HG02840 (cell line): ENCODE measurements around the gene ENAH.
"Not testable (repeated sequence)": the region's sequence is repeated elsewhere in the genome, so short reads cannot be mapped to it uniquely, and the experiment has no call there.

Experiments
- ATAC-seq: cut with Tn5 transposase; IDR thresholded peaks from one replicate; pipeline ENCODE4 v1.9.1; 2021; ENCODE audit warnings: mild to moderate bottlenecking, moderate library complexity, moderate number of reproducible peaks; ENCODE audit not compliant: unreplicated experiment, low FRiP score

Gene ENAH

DNA sequence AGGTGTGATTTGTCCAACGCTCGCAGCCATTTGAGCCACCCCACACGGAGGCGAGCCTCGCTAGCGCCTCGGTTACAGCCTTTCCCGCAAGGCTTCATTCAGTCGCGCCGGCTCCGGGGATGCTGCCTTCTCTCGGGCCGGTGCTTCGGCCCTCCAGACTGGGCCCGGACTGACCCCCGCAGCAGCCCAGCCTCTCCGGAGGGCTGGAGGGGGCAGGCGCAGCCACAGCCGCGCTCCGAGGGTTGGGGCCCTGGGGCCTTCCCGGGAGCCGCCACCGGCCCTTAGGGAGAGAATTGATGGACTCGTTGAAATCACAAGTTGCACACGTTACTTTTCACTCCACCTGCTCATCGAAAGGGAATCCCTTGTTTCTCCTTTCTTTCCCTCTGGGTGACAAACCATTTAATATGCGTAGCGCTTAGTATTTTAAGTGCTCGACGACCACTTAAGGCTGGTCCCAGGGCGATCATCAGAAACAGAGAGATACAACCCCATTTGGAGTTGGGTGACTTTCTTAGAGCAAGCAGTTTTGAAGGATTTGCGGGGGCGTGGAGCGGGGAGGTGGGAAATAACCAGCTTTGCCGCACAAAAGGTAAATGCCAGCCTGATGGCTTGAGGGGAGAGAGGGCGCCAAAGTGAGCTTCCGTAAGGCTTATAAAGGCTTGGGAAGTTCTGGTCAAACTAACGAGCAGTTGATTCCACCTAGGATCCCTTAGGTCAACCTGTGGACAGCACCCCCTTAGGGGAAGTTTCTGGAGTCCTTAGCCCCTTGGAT, 24.6 kb upstream of the ENAH start:
- no peak for ATAC-seq

DNA sequence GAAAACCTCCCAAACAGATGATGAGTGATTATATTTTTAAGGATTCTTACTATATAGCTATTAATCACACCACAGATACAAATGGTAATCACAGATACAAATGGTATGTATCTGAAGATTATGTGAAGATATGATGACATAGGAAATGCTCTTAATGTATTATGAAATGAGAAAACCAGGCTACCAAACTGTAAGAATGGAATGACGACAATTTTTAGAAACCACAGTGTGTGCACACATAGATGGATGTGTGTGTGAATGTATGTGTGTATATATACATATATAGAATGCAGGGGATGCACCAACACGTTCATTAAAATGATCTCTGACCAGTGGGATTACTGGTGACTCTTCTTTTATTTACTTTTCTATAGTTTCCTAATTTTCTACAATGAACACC, 21.5 kb upstream of the ENAH start:
- ATAC-seq = no peak

DNA sequence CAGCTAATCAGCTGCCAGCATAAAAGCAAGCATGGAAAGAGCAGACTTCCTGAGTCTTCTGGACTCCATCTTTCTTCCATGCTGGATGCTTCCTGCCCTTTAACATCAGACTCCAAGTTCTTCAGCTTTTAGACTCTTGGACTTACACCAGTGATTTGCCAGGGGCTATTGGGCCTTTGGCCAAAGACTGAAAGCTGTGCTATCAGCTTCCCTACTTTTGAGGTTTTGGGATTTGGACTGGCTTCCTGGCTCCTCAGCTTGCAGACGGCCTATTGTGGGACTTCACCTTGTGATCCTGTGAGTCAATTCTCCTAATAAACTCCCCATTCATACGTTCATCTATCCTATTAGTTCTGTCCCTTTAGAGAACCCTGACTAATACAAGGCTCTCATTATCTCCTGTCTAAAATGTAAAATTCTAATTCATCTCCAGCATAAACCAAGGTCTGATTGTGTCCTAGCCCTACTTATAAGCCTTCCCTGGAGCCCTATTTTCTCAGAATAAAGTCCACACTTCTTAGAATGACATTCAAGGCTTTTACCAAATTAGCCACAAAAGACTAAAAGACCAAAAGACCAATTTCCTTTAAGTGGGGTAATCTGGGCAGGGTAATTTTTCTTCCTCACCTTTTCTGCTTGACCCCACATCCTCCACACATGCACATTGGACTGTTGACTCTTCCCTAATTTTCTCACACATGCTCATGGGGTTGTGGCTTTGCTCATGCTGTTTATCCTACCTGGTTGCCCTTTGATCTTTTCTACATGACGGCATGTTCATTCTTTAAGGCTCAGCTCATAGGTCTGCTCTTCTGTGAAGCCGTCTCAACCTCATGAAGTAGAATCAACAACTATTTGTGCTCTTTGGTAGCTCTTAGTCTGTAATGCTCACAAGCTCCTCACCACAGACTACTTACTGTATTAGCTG, 18.1 kb upstream of the ENAH start:
- ATAC-seq = no peak

DNA sequence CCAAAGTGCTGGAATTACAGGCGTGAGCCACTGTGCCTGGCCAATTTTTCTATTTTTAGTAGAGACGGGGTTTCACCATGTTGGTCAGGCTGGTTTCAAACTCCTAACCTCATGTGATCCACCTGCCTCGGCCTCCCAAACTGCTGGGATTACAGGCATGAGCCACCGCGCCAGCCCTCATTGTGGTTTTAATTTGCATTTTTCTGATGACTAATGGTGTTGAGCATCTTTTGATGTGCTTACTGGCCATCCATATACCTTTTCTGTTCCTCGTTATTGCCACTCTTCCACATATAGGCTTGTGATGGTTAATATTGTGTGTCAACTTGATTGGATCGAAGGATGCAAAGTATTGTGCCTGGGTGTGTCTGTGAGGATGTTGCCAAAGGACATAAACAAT, 17.4 kb upstream of the ENAH start:
- no peak for ATAC-seq

DNA sequence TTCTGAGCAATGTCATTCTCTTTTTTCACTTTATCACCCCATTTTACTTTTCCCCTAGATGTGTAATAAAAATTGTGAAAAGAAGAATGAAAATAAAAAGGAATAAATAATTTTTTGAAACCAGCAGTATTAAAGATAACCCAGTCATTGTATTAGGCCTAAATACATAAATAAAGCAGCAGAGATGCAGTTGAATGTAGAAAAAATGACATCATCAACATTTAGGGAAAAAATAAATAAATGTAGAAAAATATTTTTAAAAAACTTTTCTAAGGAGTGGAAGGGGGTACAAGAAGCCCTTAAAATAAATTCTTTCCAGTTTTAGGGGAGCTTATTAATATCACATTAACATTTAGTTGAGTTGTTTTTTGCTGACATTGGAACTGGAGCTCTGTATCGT, 15.3 kb upstream of the ENAH start:
- ATAC-seq = no peak

DNA sequence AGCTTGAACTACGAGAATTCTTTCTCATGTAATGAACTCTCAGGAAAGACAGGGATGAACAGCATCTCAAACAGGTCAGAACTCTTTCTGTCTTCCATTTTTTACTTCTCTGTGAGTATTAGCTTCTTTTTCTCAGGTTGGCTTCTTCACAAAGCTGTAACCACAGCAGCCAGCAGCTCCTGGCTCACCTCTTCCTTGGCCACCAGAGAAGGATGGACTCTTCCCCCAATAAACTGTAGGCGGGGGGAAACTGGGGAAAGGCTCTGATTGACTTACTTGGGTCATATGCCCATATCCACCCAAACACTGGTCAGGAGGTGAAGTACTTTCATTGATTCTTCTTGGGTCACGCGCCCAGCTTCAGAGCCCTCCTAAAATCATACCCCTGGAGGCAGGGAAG, 14.4 kb upstream of the ENAH start:
- ATAC-seq = no peak

DNA sequence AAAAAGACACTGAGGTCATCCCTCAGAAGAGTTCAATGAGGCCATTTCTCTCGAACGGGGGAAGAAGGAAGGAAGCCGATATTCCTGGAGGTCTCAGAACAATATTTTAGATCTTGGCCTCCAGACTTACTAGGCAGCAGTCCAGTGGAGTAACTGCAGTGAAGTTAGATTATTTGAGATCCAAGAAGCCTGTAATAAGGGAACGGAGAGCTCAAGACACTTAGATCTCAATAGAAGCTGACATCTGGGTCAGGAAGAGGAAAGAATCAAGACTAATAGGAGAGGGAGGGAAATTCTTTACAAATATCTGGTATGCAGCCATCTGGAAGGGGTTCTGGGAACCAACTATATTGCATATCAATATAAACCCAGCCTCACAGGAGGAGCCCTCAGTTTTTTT, 13.6 kb upstream of the ENAH start:
- ATAC-seq = no peak

DNA sequence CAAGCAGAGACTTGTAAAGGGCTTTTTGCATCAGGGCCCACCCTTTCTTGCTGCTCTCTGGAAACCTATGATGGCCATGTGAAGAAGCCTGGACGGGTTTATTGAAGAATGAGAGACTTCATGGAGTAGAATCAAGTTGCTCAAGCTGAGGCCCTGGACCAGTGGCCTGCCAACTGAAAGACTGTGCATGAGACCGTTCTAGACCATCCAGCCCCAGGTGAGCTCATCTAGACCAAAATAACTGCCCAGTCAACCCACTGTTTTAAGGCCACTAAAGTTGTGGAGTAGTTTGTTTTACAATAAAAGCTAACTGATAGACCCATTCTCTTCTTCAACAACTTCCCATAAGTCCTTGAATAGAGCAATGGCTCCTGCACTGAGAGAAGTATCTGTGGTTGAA, 11.8 kb upstream of the ENAH start:
- no peak for ATAC-seq

DNA sequence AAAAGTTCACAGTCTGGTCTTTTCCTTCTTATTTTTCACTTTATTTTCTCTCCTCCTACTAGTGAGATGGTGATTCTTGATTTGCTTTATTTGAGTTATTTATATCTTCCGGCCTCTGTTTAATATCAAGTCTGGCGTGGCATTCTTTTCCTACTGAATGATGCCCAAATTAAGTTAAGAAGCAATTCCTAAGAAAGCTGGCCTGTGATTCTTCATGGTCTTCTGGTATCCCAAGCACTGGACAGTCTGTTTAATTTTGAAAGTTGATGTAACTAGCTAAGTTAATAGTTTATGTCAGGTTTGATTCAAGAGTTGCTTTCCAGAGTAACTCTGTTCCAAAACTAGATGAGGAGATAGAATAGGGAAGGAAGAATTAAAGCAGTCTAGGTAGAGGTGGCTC, 9.2 kb upstream of the ENAH start:
- no peak for ATAC-seq

DNA sequence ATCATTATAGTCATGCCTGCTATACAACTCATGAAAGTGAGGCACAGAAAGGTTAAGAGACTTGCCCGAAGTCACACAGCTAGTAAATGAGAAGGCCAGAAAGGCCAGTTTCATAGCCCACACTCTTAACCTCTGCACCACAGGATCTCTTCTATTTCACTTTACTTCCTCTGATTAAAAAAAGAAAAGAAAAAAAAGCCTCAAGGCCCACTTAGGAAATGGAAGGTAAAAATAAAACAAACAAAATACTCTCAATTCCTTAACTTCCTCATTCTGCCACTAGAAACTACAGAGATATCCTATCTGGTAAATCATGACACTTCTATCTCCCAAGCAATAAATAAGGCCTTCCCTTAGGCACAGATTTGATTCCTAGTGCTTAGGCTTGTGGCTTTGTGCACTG, 7.6 kb upstream of the ENAH start:
- ATAC-seq = no peak

DNA sequence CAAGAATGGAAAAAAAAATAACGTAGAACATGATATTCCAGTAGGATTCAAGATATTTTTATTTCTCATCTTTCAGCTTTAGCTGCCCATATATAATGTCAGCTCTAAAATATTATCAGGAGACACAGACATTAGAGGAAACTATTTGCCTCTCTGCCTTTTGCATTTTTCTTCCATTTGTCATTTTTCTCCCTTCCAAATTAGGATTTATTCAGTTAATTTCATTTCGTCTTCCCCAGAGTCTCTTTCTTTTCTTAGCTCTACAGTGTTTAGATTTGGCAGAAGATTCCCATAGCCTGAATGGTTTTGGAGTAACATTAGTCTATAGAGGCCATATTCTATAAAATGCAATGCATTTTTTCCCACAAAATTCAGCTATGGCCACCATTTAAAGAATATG, 5.1 kb upstream of the ENAH start:
- ATAC-seq = no peak

DNA sequence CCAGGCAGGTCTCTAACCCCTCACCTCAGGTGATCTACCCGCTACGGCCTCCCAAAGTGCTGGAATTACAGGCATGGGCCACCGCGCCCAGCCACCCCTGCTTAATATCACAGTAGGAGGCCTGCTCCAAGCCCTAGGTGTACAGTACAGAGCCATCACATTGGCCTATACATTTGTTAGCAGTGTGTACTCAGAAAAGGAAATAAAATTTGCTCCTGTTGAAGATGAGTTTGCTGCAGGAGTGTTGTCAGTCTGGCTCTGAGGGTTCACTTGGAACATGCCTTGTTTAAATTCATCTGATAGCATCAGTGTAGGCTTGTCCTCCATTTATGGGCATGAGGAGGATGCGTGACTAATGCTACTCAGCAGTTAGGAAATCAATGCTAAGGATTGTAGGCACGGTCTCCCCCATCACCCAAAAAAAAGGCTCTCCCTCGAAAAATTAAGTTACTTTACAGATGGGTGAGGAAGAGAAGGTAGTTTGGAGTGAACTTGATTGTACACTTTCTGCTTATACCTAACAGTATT, 4.6 kb upstream of the ENAH start:
- ATAC-seq = no peak

DNA sequence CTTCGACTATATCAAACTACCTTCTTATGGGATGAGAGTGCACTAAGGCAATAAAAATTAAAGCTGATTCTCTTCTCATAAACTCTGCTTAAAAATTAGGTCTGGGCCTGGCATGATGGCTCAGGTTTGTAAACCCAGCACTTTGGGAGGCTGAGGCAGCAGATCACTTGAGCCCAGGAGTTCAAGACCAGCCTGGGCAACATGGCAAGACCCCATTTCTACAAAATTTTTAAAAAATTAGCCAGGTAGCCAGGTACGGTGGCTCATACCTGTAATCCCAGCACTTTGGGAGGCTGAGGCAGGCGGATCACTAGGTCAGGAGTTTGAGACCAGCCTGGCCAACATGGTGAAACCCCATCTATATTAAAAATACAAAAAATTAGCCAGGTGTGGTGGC, 3.3 kb upstream of the ENAH start:
- not testable (repeated sequence) for ATAC-seq

DNA sequence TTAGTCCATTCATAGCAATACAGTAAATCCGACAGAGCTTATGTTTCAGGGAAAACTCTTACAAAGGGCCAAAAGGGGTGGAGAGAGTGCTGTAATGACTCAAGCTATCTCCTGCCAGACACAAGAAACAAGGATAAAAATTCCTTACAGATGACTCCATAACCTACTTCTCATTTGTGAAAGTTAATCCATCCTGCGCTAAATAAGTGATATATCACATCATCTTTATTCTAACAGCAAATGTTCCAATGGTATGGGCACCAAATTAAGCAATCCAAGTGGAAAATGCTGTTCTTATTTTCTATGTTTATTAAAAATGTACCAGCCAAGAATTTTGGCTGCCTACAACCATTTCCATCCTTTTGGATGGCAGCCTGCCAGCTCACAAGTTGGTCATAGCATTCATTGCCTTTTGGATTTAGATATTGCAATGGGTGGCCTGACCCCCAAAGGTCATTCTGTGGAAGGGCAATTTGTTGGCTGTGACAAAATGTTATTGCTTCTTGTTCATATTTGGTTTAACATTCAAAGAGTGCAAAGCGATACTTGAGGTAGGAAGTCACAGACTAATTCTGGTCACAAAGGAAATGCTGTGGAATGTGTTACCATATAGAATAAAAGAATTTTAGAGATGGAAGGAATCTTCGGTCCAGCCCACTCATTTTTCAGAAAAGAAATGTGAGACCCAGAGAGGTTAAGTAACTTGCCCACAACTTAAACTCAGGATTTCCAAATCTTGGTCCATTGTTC, 2.8 kb upstream of the ENAH start:
- ATAC-seq = no peak

DNA sequence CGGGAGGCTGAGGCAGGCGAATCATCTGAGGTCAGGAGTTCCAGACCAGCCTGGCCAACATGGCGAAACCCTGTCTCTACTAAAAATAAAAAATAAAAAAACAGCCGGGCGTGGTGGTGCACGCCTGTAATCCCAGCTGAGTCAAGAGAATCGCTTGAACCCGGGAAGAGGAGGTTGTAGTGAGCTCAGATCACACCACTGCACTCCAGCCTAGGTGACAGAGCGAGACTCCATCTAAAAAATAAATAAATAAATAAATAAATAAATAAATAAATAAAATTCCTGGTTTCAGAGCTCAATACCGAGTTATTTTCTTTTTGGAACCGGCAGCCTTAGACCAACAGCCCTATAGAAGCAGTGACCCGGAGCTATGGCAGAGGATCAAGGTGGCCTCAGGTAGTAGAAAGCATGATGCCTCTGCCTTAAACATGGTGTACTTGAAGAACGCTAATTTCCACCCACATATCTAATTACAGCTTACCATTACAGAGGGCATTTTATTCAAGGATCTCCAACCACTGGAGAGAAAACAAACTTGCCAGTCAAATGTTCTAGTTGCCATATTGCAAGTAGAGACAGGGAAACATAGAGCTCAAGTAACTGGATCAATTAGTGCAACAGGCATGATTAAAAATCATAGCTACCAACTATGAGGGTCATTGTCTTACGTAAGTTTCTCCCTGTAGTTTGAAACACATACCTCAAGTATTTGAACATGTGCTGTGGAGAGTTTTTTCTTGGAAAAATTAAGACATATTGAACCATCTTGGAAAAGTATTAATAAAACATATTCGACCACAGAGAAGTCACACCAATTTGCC, 2.0 kb upstream of the ENAH start:
- ATAC-seq = no peak

DNA sequence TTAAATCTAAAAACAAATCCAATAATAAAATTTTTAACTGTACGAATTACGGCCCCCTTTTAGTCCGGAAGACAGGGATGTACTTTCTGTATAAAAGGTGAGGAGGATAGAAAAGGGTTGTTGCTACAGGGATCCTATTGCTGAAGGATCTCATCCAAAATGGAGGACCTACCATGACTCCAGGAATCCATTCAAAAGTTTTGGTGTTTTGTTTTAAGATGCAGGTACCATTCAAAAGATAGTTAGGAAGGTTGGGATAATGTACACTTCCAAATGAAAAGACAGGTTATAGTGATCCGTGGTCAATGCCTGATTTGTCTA, 1.3 kb upstream of the ENAH start:
- no peak for ATAC-seq

DNA sequence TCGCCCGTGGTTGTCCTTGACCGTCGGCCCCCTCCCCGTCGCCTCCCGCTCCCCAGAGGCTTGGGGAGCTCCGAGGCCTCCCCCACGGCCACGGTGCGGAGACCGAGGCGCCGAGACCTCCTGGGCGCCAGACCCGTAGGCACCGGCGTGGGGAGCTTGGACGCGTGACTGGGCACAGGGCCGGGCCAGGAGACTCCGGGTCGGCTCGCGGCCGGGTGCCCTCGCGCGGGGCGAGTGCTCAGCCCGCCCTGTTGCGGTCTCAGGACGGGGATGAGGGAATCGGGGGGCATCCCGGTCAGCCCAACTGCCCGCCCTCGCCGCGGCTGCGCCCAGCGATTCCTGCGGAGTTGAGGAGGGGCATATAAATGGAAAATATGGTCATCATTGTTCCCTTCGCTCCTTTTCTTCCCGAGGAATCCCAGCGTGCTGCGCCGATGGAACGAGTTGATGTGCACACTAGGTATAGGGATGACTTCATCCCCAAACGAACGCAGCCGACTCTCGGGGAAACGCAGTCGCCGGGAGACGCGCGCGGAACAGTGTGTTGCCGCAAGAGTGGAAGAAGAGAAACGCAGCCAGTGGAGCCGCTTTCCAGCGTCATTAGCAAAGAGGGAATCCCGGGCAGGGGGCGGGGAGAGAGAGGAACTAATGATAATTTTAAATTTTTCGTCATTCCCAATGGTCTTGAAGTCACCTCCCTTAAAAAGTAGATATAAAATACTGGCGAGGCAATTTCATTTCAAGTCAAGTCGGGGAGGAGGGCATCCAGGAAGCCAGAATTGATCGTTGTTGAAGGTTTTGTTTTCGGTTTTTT, 747 bp upstream of the ENAH start:
- ATAC-seq = no peak

DNA sequence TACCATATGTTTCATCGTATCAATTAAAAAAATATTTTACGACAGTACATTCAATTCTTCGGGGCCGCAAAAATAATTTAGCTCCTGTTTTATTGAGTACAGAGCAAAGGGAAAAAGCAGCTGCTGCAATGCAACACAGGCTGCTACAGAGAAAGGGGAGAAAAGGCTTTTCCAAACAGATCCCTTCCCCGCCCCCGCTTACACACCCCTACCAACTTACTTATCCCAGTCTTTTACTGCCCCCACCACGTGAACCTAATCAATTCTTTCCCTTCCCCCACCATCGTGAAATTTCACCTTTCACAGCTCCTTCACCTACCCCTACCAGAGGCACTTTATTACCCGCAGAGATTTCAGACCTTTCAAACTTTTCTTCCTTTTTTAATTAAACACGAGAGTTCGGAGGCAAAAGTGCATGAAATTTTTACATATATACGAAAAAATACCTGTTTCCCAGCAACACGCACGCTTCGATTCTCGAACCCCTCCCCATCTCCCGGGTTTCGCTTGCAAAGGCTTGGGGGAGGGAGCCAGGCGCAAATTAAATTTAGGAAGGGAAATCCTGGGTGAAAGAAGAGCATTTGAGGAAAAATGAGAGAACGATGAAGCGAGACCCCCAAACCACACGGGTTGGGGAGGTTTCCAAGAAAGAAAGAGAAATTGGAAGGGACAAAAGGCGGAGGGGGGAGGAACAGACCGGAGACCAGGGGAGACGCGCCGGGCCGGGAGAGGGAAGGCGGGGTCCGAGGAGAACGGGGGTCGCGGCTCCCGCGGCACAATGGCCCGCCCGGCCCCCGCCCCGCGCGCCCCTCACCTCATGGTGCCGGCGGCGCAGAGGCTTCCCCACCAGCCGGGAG, 823 bp downstream of the ENAH start:
- no peak for ATAC-seq
